ENCODE data around the gene NPR2. TPM values are rescaled to one million over a fixed set of nuclear protein-coding genes. Genes with fewer than 3 reads are reported as not detected.

The NPR2 gene
- total RNA-seq, 1 donor from 2014 or later = 15.9 TPM

- DNase-seq (ENCODE audit: low spot score) = no peak
Observed at GRCh38 chr9:35763803-35764202, 27.6 kb upstream of the NPR2 start.

- no peak for DNase-seq (ENCODE audit: low spot score)
Observed at GRCh38 chr9:35766997-35767396, 24.4 kb upstream of the NPR2 start.

GRCh38 chr9:35767458-35767857, 23.9 kb upstream of the NPR2 start:
- DNase-seq (ENCODE audit: low spot score) = no peak

- DNase-seq (ENCODE audit: low spot score) = no peak
Observed at GRCh38 chr9:35769763-35770162, 21.6 kb upstream of the NPR2 start.

- no peak for DNase-seq (ENCODE audit: low spot score)
Observed at GRCh38 chr9:35771075-35771433, 20.3 kb upstream of the NPR2 start.

GRCh38 chr9:35771534-35771933, 19.9 kb upstream of the NPR2 start:
- DNase-seq (ENCODE audit: low spot score) = no peak

GRCh38 chr9:35771943-35772342, 19.4 kb upstream of the NPR2 start:
- DNase-seq (ENCODE audit: low spot score) = no peak

- peak; percentile 43 for DNase-seq (ENCODE audit: low spot score)
Observed at GRCh38 chr9:35774907-35775635, 16.3 kb upstream of the NPR2 start.

GRCh38 chr9:35776018-35776417, 15.4 kb upstream of the NPR2 start:
- no peak for DNase-seq (ENCODE audit: low spot score)

- no peak for DNase-seq (ENCODE audit: low spot score)
Observed at GRCh38 chr9:35778496-35778895, 12.9 kb upstream of the NPR2 start.

- no peak for DNase-seq (ENCODE audit: low spot score)
Observed at GRCh38 chr9:35781066-35781465, 10.3 kb upstream of the NPR2 start.

GRCh38 chr9:35783418-35783817, 8.0 kb upstream of the NPR2 start:
- DNase-seq (ENCODE audit: low spot score) = no peak

- DNase-seq (ENCODE audit: low spot score) = no peak
Observed at GRCh38 chr9:35789541-35789940, 1.9 kb upstream of the NPR2 start.

- no peak for DNase-seq (ENCODE audit: low spot score)
Observed at GRCh38 chr9:35790025-35790384, 1.4 kb upstream of the NPR2 start.

- peak; percentile 92 for DNase-seq (ENCODE audit: low spot score)
Observed at GRCh38 chr9:35790385-35791296, 750 bp upstream of the NPR2 start.

- DNase-seq (ENCODE audit: low spot score) = no peak
Observed at GRCh38 chr9:35792024-35792813, 828 bp downstream of the NPR2 start.

GRCh38 chr9:35792826-35793225, 1.4 kb downstream of the NPR2 start:
- no peak for DNase-seq (ENCODE audit: low spot score)

- no peak for DNase-seq (ENCODE audit: low spot score)
Observed at GRCh38 chr9:35793461-35793860, 2.1 kb downstream of the NPR2 start.

- DNase-seq (ENCODE audit: low spot score) = no peak
Observed at GRCh38 chr9:35795695-35796094, 4.3 kb downstream of the NPR2 start.

- no peak for DNase-seq (ENCODE audit: low spot score)
Observed at GRCh38 chr9:35797311-35798109, 6.1 kb downstream of the NPR2 start.

GRCh38 chr9:35798658-35799374, 7.4 kb downstream of the NPR2 start:
- no peak for DNase-seq (ENCODE audit: low spot score)
